Measurements from ENCODE around the gene SLC6A8.
"Not testable (repeated sequence)": the region's sequence is repeated elsewhere in the genome, so short reads cannot be mapped to it uniquely, and the experiment has no call there.

The SLC6A8 gene

DNA sequence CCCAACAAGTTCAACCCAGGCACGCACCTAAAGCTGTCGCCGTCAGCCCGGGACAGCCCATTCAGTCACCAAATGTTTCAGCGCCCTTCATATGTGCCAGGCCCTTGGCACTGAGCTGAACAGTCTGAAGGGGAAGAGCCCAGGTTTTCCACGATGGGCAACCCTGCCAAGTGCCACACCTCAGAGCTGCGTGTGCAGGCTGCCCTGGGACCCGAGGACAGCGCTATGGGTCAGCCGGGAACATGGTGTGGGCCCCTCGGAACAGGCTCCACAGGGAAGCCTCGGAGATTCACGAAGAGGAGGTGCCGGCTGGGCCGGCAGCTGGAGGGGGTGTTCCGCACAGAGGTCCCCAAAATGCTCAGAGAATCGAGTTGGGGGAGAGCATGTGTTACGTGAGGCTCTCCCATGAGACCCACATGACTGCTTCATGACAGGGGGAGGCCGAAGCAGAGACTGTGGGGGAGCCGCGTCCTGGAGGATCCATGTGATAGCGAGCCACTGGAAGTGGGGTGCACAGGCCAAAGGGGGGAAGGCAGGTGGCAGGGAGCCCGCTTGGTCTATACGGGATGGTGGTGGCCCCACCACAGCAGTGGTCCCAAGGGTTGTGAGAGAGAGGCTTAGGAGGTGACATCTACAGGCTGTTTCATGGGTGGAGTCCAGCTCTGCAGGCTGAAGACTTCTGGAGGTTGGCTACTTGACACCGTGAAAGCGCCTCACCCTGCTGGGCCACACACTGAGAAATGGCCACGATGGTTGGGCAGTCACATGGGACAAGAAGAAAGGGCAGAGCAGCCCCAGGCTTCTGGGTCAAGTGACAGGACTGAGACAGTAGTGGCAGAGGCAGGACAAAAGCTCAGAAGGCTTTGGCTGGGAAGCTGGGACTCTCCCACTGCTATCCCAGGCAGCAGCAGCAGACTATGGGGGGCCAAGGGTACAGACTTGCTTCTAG, 22.3 kb downstream of the SLC6A8 start:
- DNase-seq = no peak

DNA sequence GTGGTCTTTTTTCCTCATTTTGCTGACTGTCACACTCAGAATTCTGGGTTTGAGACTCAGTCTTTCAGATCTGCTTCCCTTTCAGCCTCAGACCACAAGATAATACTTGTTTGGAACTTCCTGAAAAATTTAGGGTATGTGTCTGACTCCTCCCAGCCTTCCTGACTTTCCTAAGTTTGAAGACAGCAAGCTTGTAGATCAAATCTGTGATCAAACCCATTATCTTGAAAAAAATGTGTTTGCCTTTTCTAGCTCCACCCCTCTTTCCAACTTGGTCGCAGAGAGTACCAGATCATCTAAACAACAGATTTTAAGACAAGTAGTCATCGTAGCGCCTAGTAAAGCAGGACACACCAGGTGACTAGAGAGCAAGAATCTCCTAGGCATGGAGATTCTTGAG, 26.5 kb downstream of the SLC6A8 start:
- no peak for DNase-seq

DNA sequence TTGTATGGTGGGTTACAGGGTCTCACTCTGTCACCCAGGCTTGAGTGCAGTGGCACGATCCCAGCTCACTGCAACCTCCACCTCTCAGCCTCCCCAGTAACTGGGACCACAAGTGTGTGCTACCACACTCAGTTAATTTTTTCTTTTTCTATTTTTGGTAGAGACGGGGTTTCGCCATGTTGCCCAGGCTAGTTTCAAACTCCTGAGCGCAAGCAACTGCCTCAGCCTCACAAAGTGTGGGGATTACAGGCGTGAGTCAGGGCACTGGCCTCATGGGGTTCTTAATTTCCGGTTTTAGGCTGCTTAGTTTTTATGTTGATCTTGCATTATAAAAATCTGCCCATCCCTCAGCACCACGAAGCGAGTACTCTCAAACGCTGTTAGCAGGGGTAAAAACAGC, 29.7 kb downstream of the SLC6A8 start:
- DNase-seq = no peak

DNA sequence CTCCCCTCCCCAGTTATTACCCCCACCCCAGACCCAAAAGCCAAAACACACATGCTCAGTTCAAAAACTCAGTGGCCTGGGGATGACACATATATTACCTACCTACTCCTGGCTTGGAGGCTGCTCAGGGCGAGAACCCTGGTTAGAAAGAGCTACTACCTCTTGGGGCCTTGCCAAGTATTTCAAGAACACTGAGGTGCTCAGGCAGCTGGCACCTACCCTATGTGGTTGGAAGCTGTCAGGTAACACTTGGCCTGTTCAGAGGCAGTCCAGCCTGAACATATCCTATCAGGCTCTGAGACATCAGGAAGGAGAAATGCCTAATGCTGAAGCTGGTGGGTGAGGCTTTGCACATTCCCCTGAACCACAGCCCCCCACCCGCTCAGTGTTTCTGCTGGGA, 31.5 kb downstream of the SLC6A8 start:
- no peak for DNase-seq

DNA sequence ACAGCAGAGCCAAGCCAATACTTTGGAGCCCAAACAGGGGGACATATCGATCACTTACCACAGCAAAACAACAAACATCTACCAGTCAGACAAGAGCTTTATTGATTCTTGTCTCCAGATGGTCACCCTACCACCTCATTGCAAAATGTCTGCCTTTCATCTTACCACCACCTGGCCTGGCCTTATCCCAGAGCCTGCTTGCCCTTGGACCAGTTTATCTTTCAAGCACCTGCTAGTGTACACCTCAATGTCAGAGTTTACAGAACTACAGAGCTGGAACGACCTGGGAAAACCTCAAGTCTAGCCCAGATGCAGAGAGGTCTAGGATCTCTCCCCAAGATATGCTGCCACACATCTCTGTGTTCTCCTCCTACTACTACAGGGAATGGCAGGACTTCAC, 32.0 kb downstream of the SLC6A8 start:
- no peak for DNase-seq

DNA sequence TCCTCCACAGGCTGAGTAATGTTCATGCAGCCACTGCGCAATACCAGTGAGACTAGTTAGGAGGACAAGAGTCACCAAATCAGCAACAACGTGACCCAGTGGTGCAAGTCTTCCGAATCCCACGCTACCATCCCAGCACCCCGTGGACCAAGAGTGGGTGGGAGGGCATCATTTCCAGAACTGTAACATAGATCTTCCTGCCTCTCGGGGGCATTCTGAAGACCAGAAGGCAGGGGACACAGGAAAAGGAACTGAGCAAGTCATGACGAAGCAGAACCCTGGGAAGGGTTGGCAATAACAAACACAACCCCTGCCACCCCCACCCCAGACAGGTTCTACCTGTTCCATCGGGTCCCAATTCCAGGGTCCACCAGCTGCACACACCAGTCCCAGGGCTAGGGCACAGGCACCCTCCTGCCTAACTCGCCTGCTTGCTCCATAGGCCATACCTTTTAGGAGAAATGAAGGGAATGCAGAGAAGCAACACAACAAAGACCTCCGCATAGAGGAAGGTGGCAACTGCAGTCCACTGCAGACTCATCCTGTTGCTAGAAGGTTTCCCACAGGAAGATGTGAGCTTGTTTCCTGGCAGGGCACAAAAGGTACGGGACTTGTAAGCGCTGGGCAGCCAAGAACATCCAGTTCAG, 35.1 kb downstream of the SLC6A8 start:
- no peak for DNase-seq

DNA sequence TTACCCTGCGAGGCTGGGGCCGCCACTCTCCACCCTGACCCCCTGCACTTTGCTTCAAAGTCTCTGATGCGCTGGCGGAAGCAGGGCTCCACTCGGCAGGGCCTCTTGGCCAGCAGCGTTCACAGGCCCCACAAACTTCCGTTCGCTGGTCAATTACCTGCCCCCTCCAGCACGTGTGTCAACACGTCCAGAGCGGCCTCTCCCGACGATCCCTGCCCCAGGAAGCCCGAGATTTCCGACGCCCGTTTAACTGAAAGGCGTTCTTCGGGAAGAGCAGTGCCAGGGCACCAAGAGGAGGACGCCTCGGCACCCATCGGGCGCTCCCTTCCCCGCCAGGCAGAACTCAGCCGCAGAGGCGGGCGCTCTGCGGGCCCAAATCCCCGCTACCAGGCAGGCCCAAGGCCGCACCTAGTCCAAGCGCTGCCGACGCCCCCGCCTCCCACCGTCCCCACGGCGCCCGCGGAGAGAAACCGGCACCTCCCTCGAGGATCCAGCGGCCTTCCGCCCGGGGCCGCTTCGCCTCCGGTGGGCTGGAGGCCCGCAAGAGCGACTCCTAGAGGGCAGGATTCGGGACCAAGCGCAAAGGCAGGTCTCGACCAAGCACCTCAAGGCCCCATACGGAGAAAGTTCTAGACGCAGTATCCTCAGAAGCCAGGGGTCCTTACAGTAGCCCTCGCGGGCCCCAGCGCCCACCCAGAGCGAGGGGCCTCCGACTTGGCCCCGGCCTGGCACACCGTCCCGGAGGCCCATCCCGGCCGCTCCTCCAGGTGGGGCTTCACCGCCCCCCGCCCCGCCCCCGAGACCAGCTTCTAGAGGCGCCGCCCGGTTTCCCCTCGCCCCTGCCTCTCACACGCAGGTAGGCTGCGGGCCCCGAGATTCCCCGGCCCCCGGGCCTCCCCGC, 35.9 kb downstream of the SLC6A8 start:
- DNase-seq = peak; percentile 40

DNA sequence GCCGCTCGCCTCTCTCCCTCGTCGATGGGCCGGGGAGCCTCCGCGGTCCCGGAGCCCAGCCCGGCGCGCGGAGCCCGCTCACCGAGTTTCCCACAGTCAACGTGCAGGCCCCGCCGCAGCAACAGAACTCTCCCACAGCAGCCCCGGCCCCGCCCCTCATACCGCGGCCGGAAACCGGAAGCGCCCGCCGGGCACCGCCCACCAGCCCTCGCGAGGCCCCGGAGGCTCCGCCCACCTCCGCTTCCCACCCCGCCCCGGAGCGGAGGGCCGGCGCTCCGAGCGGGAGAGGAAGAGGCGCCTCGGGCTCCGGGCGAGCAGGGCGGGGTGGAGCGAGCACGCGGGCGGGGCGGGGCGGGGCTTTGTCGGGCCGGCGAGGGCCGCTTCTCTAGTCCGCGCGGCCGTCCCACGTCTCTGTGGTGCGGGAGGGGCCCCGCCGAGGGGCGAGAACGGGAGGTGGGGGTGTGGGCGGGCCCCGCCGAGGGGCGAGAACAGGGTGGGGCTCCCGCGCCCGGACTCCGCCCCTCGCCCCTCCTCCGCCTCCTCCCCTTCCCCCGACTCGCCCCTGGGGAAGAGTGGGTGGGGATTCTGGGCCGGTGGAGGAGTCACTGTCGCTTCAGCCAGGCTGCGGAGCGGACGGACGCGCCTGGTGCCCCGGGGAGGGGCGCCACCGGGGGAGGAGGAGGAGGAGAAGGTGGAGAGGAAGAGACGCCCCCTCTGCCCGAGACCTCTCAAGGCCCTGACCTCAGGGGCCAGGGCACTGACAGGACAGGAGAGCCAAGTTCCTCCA, 36.7 kb downstream of the SLC6A8 start, which contains the start of the genes ABCD1 and BCAP31:
Gene ABCD1 (plus strand): TSS at position 605 of the 787 bp plus-strand sequence. CDS start 411 bp downstream, outside the sequence.
Gene BCAP31 (minus strand): TSS at position 136 of the 787 bp plus-strand sequence. CDS start 1,143 bp downstream, outside the sequence.
- peak; percentile 88 for DNase-seq

DNA sequence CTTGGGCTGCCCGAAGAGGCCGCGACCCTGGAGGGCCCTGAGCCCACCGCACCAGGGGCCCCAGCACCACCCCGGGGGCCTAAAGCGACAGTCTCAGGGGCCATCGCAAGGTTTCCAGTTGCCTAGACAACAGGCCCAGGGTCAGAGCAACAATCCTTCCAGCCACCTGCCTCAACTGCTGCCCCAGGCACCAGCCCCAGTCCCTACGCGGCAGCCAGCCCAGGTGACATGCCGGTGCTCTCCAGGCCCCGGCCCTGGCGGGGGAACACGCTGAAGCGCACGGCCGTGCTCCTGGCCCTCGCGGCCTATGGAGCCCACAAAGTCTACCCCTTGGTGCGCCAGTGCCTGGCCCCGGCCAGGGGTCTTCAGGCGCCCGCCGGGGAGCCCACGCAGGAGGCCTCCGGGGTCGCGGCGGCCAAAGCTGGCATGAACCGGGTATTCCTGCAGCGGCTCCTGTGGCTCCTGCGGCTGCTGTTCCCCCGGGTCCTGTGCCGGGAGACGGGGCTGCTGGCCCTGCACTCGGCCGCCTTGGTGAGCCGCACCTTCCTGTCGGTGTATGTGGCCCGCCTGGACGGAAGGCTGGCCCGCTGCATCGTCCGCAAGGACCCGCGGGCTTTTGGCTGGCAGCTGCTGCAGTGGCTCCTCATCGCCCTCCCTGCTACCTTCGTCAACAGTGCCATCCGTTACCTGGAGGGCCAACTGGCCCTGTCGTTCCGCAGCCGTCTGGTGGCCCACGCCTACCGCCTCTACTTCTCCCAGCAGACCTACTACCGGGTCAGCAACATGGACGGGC, 37.5 kb downstream of the SLC6A8 start:
- DNase-seq = no peak

DNA sequence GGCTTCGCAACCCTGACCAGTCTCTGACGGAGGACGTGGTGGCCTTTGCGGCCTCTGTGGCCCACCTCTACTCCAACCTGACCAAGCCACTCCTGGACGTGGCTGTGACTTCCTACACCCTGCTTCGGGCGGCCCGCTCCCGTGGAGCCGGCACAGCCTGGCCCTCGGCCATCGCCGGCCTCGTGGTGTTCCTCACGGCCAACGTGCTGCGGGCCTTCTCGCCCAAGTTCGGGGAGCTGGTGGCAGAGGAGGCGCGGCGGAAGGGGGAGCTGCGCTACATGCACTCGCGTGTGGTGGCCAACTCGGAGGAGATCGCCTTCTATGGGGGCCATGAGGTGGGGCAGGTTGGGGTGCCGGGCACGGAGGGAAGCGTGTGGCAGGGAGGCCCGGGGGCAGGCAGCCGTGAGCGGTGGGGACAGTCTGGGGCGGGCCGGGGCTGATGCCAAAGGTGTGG, 38.1 kb downstream of the SLC6A8 start:
- no peak for DNase-seq

DNA sequence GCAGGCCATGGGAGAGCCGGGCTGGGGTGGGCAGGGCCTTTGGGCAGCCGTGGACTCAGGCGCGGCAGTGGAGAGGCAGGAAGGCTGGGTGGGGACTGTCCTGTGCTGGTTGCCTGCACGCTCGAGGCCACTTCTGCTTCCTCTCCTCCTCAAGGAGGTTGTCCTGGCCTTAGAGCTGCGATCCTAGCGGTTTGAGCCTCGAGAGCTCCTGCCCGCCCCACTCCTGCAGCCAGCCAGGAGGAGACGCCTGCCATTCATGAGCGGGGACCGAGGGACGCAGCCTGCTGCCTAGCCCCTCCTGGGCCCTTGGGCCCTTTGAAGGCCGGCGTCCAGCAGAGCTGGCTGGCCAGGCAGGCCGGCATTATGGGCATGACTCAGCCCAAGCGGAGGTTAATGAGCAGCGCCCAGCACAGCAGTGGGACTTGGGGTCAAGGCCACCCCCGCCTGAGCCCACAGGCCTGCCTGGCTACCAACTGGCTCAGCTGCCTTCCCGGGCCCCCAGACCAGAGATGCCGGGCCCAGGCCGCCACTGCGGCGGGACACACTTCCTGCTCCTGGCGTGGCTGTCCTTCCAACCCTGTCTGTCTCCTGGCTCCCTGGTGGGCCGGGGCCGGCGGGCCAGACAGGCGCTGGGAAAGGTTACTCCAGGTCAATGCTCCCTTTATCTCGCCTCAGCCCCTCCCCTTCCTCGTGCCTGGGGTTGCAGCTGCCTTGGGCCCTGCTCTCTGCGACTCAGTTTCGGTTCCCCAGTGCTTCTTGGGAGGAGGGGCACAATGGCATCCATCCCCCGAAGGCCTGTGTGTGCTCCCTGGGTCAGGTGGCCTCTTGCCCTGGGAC, 38.8 kb downstream of the SLC6A8 start:
- DNase-seq = peak; percentile 7

DNA sequence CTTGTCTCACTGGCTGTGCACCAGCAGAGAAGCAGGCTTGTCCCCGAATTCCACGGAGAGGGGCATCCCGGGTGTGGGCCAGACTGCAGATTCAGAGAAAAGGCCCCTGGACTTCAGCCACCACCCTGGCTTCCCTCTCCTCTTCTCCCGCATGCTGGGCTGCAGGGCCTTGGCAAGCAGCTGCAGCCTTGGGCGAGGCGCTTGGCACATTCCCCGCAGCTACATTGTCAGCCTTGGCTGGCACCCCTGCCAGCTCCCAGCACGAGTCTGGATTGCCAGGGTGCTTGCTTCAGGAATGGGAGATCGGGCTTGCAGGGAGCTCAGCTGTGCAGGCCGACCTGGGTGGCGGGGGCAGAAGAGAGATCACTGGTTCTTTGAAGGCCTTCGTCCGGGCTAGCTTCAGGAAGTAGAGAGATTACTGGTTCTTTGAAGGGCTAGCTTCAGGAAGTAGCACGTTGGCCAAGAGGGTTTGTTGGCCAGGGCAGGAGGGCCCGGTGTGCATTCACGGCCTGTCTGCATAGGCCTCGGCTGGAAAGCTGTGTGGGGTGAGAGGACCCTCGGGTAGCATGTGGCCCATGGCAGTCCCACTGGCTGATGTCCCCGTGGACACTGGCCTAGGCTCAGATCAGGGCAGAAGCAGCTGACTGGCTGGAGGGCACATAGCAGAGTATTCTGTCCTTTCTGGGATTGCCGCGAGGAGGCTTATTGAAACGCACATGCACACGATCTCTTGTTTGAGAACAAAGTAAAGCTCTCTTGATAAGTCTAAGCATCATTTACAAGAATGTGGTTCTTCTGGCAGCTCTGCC, 39.6 kb downstream of the SLC6A8 start:
- no peak for DNase-seq

DNA sequence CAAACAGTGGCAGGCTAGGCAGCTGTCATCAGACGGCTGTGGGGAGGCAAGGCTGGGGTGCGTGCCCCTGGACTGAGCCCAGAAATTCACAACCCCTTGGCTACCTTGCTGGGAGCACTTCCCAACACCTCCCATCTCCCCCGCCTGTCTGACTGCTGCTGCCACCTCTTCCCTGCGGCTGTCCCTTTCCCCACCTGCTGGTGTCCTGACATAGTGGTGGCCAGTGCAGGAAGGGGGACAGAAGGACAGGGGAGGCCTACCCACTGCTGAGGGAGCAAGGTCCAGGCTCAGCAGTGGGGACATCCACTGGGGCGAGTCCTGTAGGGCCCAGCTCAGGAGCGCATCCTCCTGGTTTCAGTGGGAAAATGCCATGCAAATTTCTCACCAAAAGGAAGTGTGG, 40.4 kb downstream of the SLC6A8 start:
- DNase-seq = no peak

DNA sequence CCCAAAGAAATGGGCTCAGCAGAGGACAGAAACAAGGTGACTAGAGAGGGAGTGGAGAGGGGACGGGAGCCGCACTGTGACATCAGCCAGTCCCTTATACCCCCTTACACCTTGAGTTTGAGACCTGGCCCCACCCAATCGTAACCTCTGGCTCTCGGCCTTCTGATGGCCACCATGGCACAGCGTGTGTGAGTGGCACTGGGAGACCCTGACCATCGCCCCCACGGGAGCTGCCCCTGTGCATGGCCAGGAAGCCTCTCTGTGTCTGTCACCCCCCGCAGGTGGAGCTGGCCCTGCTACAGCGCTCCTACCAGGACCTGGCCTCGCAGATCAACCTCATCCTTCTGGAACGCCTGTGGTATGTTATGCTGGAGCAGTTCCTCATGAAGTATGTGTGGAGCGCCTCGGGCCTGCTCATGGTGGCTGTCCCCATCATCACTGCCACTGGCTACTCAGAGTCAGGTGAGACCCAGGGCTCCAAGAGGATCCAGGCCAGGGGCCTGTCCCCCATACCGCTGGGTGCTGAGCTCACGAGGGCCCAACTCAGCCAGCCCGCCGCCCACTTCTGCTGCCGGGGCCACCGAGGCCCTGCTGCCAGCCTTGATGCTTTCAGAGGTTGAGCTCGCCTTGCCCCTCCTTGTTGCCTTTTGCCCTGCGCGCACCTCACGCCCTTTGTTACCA, 41.4 kb downstream of the SLC6A8 start:
- no peak for DNase-seq

DNA sequence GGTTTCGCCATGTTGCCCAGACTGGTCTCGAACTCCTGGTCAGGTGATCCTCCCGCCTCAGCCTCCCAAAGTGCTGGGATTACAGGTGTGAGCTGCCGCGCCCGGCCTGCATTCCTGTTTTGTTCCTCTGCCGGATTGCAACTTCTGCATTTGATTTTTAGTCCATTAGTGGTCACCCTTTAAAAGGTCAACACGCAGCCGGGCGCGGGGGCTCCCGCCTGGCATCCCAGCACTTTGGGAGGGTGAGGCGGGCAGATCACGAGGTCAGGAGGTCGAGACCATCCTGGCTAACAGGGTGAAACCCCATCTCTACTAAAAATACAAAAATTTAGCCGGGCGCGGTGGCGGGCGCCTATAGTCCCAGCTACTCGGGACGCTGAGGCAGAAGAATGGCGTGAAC, 42.4 kb downstream of the SLC6A8 start:
- not testable (repeated sequence) for DNase-seq

DNA sequence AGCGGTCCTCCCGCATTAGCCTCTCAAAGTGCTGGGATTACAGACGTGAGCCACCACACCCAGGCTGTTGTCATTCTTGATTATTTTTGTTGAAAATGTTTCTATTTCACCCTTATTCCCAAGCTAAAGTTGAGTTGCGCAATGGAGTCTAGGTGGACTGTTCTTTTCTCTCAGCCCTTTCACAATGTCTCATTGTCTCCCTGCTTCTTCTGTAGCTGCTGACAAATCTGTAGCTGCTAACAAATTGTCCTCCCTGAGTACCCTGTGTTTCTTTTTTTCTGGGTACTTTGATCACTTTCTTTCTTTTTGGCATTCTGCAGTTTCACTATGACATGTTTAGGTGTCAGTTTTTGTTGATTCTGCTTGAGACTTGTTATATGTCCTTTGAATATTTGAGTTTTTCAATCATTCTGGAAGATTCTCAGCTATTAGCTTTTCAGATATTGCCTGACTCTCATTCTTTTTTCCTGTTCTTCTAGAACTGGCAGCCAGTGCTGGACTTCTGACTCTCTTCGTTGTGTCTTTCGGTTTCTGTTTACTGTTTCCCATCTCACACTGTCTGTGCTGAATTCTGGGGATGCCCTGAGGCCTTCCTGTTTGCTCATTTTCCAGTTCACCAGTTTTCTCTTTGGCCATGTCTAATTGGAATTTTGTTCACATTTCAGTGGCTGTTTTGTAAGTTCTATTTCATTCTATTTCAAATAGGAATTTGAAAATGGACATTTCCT, 43.6 kb downstream of the SLC6A8 start:
- no peak for DNase-seq

DNA sequence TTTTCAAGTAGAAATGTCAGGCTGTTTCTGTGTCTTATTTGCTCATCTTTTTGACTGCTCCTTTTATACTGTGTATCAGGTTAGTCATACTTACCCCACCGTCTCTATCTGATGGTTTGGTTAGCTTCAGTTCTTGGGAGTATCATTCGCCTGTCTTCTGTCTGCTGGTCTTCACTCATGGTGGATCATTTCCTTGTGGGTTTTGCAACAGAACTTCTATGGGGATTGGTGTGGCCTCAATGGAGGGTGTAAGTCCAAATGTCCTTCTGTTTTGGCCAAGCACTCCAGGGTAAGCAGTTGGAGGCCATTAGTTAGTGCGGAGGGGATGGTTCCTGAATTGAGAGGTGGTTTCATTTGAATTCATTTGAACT, 44.1 kb downstream of the SLC6A8 start:
- DNase-seq = no peak

DNA sequence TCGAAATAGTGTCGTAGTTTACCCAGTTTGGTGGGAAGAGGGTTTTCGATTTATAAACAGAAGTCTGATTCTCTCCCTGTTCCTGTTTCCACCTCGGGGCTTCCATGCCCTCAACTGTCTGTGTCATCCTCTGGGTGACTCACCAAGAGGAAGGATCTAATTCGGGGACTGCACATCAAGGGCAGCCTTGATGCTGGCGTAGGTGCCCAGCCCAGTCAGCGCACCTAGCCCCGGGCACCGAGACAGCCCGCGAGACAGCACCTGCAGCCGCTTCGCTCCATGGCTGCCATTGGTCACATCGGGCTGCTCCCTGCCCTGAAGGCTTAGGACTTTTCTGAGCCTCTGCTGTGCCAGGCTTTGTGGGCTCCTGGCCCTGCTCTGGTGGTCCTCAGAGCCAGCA, 44.7 kb downstream of the SLC6A8 start:
- DNase-seq = no peak
